Cardiac septum (tissue), 1 donor: Measurements from ENCODE around the gene PTPRN2. TPM values are rescaled to one million over a fixed set of nuclear protein-coding genes. Genes with fewer than 3 reads are reported as not detected.
"Not testable (repeated sequence)": the region's sequence is repeated elsewhere in the genome, so short reads cannot be mapped to it uniquely, and the experiment has no call there.

ENCODE experiments used
- DNase-seq: peaks from one replicate; pipeline ENCODE4 v3.0.0-alpha.2; 2020; ENCODE audit warnings: low spot score
- intact Hi-C: fragments of 100-400 bp; cut with DNase I; formaldehyde crosslinking; loops from one replicate; pipeline ENCODE4 v1.14.0; 2022
- total RNA-seq: library from RNA; stranded (reverse); fragmentation: NEBNext Ultra II Directional; extraction: Animal tissue kit (Norgen Biotek cat#: 25700); gene quantifications from one replicate; pipeline ENCODE4 v1.2.1, GENCODE V29; 2021
- donor health status: DM: no; HTN: no; CAD: no.

The PTPRN2 gene
- total RNA-seq, 1 donor from 2014 or later: 0.92 TPM

GRCh38 chr7:158431055-158431940, 156.3 kb downstream of the PTPRN2 start:
- intact Hi-C loops: no loop called here
- DNase-seq: peak; percentile 47

- intact Hi-C loops: no loop called here
- peak; percentile 70 for DNase-seq
Observed at GRCh38 chr7:158430308-158431034, 157.2 kb downstream of the PTPRN2 start.

DNA sequence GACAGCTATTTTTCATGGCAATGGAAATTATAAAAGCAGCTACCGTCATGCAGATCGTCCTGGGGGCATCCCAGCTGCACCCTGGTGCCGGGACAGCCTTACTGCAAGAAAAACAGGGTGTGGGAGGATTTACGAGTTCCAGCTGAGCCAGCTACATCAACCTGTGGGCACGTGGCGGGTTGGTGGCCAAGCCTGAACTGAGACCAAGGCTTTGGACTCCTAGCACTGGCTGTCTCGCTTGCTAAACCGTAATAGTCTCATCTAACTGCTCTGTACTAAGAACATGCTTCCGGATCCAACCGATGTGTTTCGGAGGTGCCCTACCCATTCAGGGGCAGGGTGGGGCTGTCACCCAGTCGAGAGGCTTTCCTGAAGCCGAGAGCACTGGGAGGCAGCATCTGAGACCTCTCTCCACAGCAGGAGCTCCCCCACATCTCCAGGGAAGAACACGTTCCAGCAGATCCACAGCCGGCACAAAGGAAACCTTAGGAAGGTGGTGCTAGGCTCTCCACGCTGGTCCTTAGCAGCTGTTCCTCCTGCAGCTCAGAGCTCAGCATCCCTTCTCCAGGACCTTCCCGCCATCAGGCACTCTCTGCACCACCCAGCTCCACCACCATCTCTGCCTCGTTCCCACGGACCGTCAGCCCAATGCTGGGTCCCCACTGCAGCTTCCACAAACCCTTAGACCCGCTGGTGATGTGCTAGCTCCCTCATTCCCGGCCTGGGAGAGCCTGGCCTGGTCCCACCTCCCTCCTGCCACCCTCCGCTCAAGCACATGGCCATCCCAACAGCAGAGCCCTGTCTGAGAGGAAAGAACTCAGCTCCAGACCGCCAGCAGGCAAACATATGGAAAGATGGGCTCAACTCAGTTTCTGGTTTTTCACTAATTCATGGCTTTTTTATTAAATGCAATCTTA, 158.5 kb downstream of the PTPRN2 start:
- peak; percentile 65 for DNase-seq
- intact Hi-C loops: no loop called here

DNA sequence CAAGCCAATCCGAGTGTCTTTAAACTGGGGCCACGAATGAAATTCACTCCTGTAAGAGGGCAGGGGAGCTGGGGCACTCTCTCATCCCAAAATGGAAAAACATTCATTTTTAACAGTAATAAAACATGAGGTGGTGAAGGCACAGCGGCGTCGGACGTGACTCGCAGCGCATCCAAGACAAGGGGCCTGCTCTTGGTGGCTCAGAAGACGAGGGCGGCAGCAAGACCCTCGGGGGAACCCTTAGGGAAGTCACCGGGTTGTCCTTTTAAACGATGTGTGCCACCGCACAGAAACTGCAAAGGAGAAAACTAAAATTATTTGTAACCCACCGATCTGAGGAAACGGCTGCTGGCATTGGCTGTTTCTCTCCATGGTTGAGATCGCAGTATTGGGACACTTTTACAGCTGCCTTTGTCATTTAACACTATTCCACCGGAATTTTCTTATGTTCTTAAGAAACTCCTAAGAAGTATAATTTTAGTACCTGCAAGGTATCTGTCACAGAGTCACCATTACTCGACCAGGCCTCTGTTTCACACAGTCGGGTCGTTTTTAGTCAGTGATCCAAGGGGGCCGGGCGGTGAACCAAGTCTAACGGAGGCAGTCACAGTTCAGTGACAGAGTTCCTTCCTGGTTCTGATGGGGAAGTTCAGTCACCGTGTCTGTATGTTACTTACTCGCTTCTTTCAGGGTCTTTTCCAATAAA, 159.3 kb downstream of the PTPRN2 start:
- peak; percentile 24 for DNase-seq
- intact Hi-C loops: no loop called here

- DNase-seq, intact Hi-C loops: not testable (repeated sequence)
Observed at GRCh38 chr7:158425676-158426075, 161.9 kb downstream of the PTPRN2 start.

DNA sequence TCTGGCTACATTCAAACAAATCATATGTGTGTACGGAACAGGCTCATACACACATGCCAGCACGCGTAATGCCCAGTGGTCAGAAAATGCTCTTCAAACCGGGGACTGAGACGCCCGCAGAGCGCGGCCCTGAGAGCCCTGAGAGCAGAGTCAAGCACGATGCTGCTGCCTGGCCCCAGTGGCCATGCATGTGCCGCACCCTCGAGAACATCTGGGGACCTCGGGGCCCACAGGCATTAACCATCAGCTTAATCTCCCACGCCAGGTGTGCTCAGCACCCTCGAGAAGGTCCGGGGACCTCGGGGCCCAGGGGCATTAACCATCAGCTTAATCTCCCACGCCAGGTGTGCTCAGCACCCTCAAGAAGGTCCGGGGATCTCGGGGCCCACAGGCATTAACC, 163.1 kb downstream of the PTPRN2 start:
- DNase-seq: peak; percentile 7
- intact Hi-C loops: no loop called here

- intact Hi-C loops: no loop called here
- peak; percentile 44 for DNase-seq
Observed at GRCh38 chr7:158424011-158424410, 163.6 kb downstream of the PTPRN2 start.

- peak; percentile 63 for DNase-seq
- intact Hi-C loops: no loop called here
Observed at GRCh38 chr7:158422887-158423560, 164.6 kb downstream of the PTPRN2 start.

DNA sequence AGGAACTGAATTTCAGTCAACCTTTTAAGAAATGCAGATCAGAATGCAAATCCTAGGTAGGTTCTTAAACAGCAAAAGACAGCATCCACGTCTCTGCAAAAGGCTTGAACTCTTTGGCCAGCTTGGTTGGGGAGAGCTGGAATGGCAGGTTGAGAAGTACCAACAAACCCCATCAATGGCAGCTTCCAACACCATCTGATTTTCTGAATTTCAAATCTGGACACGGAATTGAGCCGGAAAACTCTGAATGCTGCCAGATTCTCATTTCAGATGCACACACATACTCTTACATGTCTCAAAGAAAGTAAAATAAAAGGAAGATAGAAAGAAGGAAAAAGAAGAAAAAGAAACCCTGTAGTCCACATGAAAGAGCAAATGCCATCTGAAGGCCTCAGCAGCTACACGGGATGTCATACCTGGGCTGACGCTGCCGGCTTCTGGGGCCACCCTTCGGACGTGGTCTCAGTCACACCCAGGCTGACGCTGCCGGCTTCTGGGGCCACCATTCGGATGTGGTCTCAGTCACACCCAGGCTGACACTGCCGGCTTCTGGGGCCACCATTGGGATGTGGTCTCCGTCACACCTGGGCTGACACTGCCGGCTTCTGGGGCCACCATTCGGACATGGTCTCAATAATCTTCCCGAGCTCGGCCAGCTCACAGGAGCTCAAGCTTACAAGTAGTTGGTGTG, 165.3 kb downstream of the PTPRN2 start:
- peak; percentile 58 for DNase-seq
- intact Hi-C loops: no loop called here

DNA sequence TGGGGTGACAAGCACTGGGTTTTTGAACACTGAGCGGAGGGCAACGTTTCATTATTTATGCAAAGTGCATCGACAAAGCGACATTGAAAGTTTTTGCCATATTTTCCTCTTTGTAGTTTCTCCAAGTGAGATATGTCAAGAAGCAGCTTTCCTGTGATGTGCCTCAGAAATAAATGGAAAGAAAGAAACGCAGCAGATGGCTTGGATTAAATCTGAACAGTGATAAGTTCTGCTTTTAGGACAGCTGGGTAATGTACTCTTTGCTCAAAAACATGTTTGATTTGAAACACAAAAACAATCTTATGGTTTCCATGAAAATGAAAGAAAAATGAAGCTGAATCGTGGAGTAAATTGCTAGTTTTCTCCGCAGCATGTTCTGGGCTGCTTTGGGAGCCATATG, 166.3 kb downstream of the PTPRN2 start:
- intact Hi-C loops: no loop called here
- no peak for DNase-seq

DNA sequence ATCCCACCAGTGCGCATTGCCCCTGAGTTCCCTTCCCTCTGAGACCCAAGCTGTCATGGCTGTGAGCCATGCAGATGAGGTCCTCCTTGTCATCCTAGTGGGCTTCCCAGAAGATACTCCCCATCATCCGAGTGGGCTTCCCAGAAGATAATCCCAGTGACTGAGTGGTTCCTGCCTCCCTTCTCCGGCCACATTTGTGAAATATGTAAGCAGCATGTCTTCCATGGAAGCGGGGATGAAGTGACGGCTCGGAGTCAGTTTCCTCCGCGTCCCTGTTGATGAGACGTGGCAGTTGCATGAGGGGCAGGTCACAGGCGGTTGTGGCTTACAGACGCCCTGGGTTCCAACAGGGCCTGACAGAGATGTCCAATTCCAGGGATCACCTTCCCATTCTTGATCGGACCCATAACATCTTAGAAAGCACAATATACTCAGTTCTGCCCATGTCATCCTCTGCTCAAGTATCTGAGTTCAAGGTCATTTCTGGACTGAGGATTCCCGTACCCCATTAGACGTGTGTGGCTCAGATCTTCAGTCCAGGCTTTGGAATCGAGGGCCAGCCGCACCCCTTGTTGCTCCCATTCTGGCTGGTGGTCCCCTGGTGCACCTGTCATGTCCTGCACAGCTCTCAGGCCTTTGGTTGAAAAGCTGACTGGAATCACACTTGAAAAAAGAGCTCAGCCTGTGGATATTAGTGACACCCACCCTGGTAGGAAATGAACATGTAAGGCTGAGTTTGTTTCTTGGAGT, 166.9 kb downstream of the PTPRN2 start:
- peak; percentile 43 for DNase-seq
- intact Hi-C loops: no loop called here

- DNase-seq: peak; percentile 63
- intact Hi-C loops: no loop called here
Observed at GRCh38 chr7:158419238-158419785, 168.3 kb downstream of the PTPRN2 start.

- intact Hi-C loops: not testable (repeated sequence)
Observed at GRCh38 chr7:158418395-158418794, 169.2 kb downstream of the PTPRN2 start.

DNA sequence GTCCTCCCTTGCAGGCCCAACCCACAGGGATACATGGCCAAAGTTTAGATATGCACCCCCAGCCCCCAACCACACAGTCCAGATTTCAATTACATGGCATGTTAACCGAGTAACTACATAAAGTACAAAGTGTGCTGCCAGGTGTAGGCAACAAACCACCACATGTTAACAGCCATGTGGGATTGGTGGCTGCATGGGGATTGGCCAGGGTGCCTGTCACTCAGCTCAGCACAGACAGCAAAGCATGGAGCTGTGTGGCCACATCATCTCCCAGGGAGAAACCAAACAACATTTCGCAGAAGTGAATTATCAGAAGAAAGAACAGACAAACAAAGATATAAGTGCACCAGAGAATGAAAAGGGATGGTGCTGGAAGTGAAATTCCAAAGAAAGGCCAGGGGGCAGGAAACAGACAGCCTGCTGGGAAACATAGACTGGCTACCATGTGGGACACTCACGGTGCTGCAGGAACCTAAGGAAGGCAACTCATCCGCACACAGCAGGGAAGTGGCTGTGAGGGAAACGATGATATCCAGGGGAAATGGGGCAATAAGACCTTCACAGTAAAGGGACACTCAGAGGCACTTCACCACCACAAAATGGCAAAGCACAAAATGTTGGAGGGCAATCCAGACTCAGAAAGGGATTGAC, 171.2 kb downstream of the PTPRN2 start:
- DNase-seq: no peak
- intact Hi-C loops: no loop called here

More at GRCh38 chr7:158418395-158418794, 169.2 kb downstream of the PTPRN2 start:
- DNase-seq: not testable (repeated sequence)

DNA sequence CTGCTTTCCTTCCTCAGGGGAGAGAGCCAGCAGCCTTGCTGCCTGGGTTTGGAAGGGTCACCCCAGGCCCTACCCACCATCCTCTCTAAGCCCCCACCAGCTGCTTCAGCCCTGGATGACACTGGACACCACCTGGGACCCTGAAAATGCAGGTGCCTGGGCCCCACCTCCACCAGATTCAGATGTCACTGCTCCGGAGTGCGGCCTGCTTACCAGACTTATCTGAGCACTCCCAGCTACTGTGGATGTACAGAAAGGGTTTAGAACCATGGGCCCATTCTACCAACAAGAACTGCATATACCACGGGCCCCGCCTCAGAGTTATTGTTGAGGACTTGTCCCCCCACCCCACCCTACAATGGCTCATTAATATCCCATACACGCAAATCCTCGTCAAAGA, 172.3 kb downstream of the PTPRN2 start:
- intact Hi-C loops: no loop called here
- DNase-seq: peak; percentile 33

DNA sequence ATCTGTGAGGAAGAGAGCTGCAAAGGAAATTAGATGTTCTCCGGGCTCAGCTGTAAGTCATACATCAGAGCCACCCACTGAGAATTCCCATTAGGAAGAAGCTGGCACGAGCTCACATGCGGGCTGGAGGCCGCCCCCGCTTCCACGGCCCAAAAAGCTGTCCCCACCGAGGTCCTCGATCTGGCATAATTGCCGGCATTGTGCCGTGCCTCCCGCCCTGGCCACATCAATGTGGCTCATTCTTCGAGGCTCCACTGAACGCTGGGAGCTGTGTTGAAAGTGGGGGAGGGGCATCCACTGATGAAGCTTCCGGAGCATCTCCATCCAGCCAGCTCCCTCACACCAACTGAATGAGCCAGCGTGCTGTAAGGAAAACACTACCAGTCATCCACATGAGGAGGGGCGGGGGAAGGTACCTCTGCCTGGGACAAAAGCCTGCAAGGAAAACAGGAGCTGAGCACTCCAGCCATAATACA, 173.1 kb downstream of the PTPRN2 start:
- peak; percentile 58 for DNase-seq
- intact Hi-C loops: loop anchor here (5.0 kb wide), 1 partner anchor 982 kb away; no protein-coding TSS in a partner anchor
